Measurements from ENCODE around the gene TTBK1. TPM values are rescaled to one million over a fixed set of nuclear protein-coding genes. Genes with fewer than 3 reads are reported as not detected.
"Not testable (repeated sequence)": the region's sequence is repeated elsewhere in the genome, so short reads cannot be mapped to it uniquely, and the experiment has no call there.

TTBK1 gene
- total RNA-seq, 1 donor from 2014 or later = 0.34 TPM

- Mint-ChIP-seq H3K4me3 (no peak overlapping the region), H3K9me3 (no peaks in the 10 kb centered on the region), H3K27me3 (ENCODE audit: low read depth) (peaks cover 13% of the 10 kb centered on the region), H3K27ac (no peak overlapping the region), H3K36me3 (no peaks in the 10 kb centered on the region), H3K4me1 (no peaks in the 10 kb centered on the region)
- no peak for TF ChIP-seq CTCF (IDR thresholded peaks at IDR 0.05; ENCODE audit: unreplicated experiment)
- DNase-seq (ENCODE audit: low spot score in 2 of 2, unreplicated experiment in 2 of 2) = no peak
Observed at GRCh38 chr6:43298565-43299337, 55.5 kb downstream of the TTBK1 start.

- Mint-ChIP-seq H3K4me3 (no peak overlapping the region), H3K27me3 (ENCODE audit: low read depth) (peaks cover 13% of the 10 kb centered on the region)
Observed at GRCh38 chr6:43299338-43300293, 56.3 kb downstream of the TTBK1 start.

GRCh38 chr6:43301081-43301870 lies 58.0 kb downstream of the TTBK1 start:
- TF ChIP-seq CTCF (IDR thresholded peaks at IDR 0.05; ENCODE audit: unreplicated experiment) = no peak
- H3K4me3 Mint-ChIP-seq = no peak overlapping the region
- H3K36me3 Mint-ChIP-seq = no peaks in the 10 kb centered on the region
- H3K4me1 Mint-ChIP-seq = no peaks in the 10 kb centered on the region
- H3K9me3 Mint-ChIP-seq = no peaks in the 10 kb centered on the region
- no peak for DNase-seq (ENCODE audit: low spot score in 2 of 2, unreplicated experiment in 2 of 2)
- peaks cover 13% of the 10 kb centered on the region for H3K27me3 Mint-ChIP-seq (ENCODE audit: low read depth)
- H3K27ac Mint-ChIP-seq = no peak overlapping the region

More at GRCh38 chr6:43299338-43300293, 56.3 kb downstream of the TTBK1 start:
- no peak for TF ChIP-seq CTCF (IDR thresholded peaks at IDR 0.05; ENCODE audit: unreplicated experiment)
- Mint-ChIP-seq H3K36me3 (no peaks in the 10 kb centered on the region), H3K9me3 (no peaks in the 10 kb centered on the region), H3K4me1 (no peaks in the 10 kb centered on the region), H3K27ac (no peak overlapping the region)
- DNase-seq (ENCODE audit: low spot score in 2 of 2, unreplicated experiment in 2 of 2) = no peak

- no peaks in the 10 kb centered on the region for H3K4me1 Mint-ChIP-seq
- no peak for TF ChIP-seq CTCF (IDR thresholded peaks at IDR 0.05; ENCODE audit: unreplicated experiment)
- no peak for DNase-seq (ENCODE audit: low spot score in 2 of 2, unreplicated experiment in 2 of 2)
- no peak overlapping the region for H3K4me3 Mint-ChIP-seq
- H3K27ac Mint-ChIP-seq = no peak overlapping the region
- H3K9me3 Mint-ChIP-seq = no peaks in the 10 kb centered on the region
- H3K27me3 Mint-ChIP-seq (ENCODE audit: low read depth) = peaks cover 11% of the 10 kb centered on the region
- no peaks in the 10 kb centered on the region for H3K36me3 Mint-ChIP-seq
Observed at GRCh38 chr6:43302126-43302525, 58.8 kb downstream of the TTBK1 start.

- H3K27ac Mint-ChIP-seq; DNase-seq (ENCODE audit: low spot score in 2 of 2, unreplicated experiment in 2 of 2); H3K4me1 Mint-ChIP-seq; H3K36me3 Mint-ChIP-seq; H3K9me3 Mint-ChIP-seq; H3K4me3 Mint-ChIP-seq: not testable (repeated sequence)
- H3K27me3 Mint-ChIP-seq (ENCODE audit: low read depth) = peaks cover 17% of the 10 kb centered on the region
Observed at GRCh38 chr6:43303006-43303405, 59.7 kb downstream of the TTBK1 start.

Measured in mesothelial cell of epicardium (in vitro differentiated cells).